Tibial nerve (tissue), 4 donors: ENCODE results near the gene UNC80. TPM values are rescaled to one million over a fixed set of nuclear protein-coding genes. Genes with fewer than 3 reads are reported as not detected.

Source experiments
- DNase-seq, 2 donors: peaks; one replicate each; pipeline ENCODE4 v3.0.0-alpha.2; 2019; ENCODE audit warnings: low spot score in 2 of 2
- H3K27ac ChIP-seq, 4 donors: fragments of 200-600 bp; sonication (generic) in 3 of 4; one replicate each; pipeline ENCODE4 v1.5.1; 2017 to 2019; ENCODE audit warnings: mild to moderate bottlenecking in 1 of 4
- H3K27me3 ChIP-seq, 2 donors: fragments of 200-600 bp; sonication (generic) in 1 of 2; one replicate each; pipeline versions ENCODE4 v1.5.1 to v1.6.0; 2017 to 2019
- H3K36me3 ChIP-seq, 3 donors: fragments of 200-600 bp; sonication (generic); one replicate each; pipeline ENCODE4 v1.5.1; 2018 to 2019
- H3K4me1 ChIP-seq, 4 donors: fragments of 200-600 bp; sonication (generic) in 3 of 4; one replicate each; pipeline ENCODE4 v1.5.1; 2017 to 2019
- H3K4me3 ChIP-seq, 4 donors: fragments of 200-600 bp; sonication (generic) in 3 of 4; one replicate each; pipeline ENCODE4 v1.5.1; 2017 to 2019; ENCODE audit warnings: mild to moderate bottlenecking in 1 of 4, moderate library complexity in 1 of 4
- H3K9me3 ChIP-seq, 4 donors: fragments of 200-600 bp; sonication (generic) in 3 of 4; one replicate each; pipeline ENCODE4 v1.5.1; 2017 to 2019
- EP300 ChIP-seq, 2 donors: sonication (generic); formaldehyde crosslinking; IDR thresholded peaks; one replicate each; pipeline ENCODE4 v1.6.1; 2017; ENCODE audit warnings: antibody characterized with exemption in 2 of 2, mild to moderate bottlenecking in 1 of 2
- POLR2A ChIP-seq, 2 donors: fragments of 450-650 bp; IDR thresholded peaks; one replicate each; pipeline ENCODE4 v1.6.1; 2017; ENCODE audit warnings: antibody characterized with exemption in 2 of 2, mild to moderate bottlenecking in 2 of 2, moderate library complexity in 2 of 2
- WGBS, 2 donors: methylation state at CpG; one replicate each; pipeline ENCODE4 v1.1.5; 2018; 5-methylcytosine and 5-hydroxymethylcytosine counted together
- total RNA-seq, 4 donors: library from RNA; depleted of rRNA; stranded (reverse); fragments of >200 nt; gene quantifications; one replicate each; pipeline ENCODE4 v1.1.0, GENCODE V29; 2016
- TF ChIP-seq, protein P1 (sequence below), 5 experiments: fragments of 200-600 bp in 3 of 5; fragments of 450-650 bp in 2 of 5; sonication (generic) in 3 of 5; IDR thresholded peaks; one replicate each; pipeline ENCODE4 v1.5.1; 2016 to 2019; ENCODE audit warnings: antibody characterized with exemption in 5 of 5, mild to moderate bottlenecking in 3 of 5, moderate library complexity in 2 of 5

UNC80 gene
- total RNA-seq, 4 donors from 2014 or later: 0.22 to 0.30 TPM; not detected in 2

GRCh38 chr2:209806318-209806717 is 34.7 kb downstream of the UNC80 start:
- Histone ChIP-seq H3K36me3 (no peaks in the 10 kb centered on the region), H3K4me3 (no peak overlapping the region), H3K4me1 (no peaks in the 10 kb centered on the region), H3K27me3 (no peaks in the 10 kb centered on the region), H3K9me3 (no peaks in the 10 kb centered on the region), H3K27ac (no peak overlapping the region)
- WGBS, 2 donors: 36 to 38% methylated on average over 3 of the region's 3 CpGs
- TF ChIP-seq EP300 (IDR thresholded peaks at IDR 0.05): no peak
- TF ChIP-seq, protein P1, sequence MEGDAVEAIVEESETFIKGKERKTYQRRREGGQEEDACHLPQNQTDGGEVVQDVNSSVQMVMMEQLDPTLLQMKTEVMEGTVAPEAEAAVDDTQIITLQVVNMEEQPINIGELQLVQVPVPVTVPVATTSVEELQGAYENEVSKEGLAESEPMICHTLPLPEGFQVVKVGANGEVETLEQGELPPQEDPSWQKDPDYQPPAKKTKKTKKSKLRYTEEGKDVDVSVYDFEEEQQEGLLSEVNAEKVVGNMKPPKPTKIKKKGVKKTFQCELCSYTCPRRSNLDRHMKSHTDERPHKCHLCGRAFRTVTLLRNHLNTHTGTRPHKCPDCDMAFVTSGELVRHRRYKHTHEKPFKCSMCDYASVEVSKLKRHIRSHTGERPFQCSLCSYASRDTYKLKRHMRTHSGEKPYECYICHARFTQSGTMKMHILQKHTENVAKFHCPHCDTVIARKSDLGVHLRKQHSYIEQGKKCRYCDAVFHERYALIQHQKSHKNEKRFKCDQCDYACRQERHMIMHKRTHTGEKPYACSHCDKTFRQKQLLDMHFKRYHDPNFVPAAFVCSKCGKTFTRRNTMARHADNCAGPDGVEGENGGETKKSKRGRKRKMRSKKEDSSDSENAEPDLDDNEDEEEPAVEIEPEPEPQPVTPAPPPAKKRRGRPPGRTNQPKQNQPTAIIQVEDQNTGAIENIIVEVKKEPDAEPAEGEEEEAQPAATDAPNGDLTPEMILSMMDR (IDR thresholded peaks at IDR 0.05): no peak
- no peak for TF ChIP-seq POLR2A (IDR thresholded peaks at IDR 0.05)
- no peak for DNase-seq

- H3K36me3 ChIP-seq: no peaks in the 10 kb centered on the region
- no peak for DNase-seq
- H3K27me3 ChIP-seq: no peaks in the 10 kb centered on the region
- no peaks in the 10 kb centered on the region for H3K9me3 ChIP-seq
- H3K4me1 ChIP-seq: no peaks in the 10 kb centered on the region
- TF ChIP-seq EP300 (IDR thresholded peaks at IDR 0.05) (no peak), POLR2A (IDR thresholded peaks at IDR 0.05) (no peak)
- TF ChIP-seq, protein P1 (IDR thresholded peaks at IDR 0.05): no peak
- H3K27ac ChIP-seq: no peak overlapping the region
- no peak overlapping the region for H3K4me3 ChIP-seq
- 94 to 98% methylated on average over 24 of the region's 24 CpGs for WGBS, 2 donors
These were observed 36.9 kb downstream of the UNC80 start for GRCh38 chr2:209808521-209808920.

DNA sequence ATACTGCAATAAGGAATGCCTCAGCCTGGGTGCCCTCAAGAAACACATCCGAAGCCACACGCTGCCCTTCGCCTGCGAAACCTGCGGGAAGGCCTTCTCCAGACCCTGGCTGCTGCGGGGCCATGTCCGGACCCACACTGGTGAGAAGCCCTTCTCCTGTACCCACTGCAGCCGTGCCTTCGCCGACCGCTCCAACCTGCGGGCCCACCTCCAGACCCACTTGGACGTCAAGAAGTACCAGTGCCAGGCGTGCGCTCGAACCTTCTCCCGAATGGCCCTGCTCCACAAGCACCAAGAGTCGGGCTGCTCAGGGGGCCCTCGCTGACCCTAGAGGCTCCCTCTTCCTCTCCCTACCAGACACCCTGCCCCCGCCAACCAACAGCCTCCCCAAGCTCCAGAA is 37.6 kb downstream of the UNC80 start:
- Histone ChIP-seq H3K36me3 (no peaks in the 10 kb centered on the region), H3K4me1 (no peaks in the 10 kb centered on the region), H3K27me3 (no peaks in the 10 kb centered on the region), H3K4me3 (no peak overlapping the region), H3K9me3 (no peaks in the 10 kb centered on the region), H3K27ac (no peak overlapping the region)
- no peak for DNase-seq
- no peak for TF ChIP-seq EP300 (IDR thresholded peaks at IDR 0.05)
- TF ChIP-seq, protein P1 (IDR thresholded peaks at IDR 0.05): no peak
- TF ChIP-seq POLR2A (IDR thresholded peaks at IDR 0.05): no peak
- 97 to 98% methylated on average over 20 of the region's 20 CpGs for WGBS, 2 donors

GRCh38 chr2:209817844-209818271 is 46.2 kb downstream of the UNC80 start:
- Histone ChIP-seq H3K4me1 (no peaks in the 10 kb centered on the region), H3K27me3 (no peaks in the 10 kb centered on the region), H3K36me3 (no peaks in the 10 kb centered on the region), H3K27ac (no peak overlapping the region), H3K4me3 (no peak overlapping the region), H3K9me3 (no peaks in the 10 kb centered on the region)
- WGBS, 2 donors: 55 to 59% methylated on average over 8 of the region's 8 CpGs
- DNase-seq: no peak
- no peak for TF ChIP-seq POLR2A (IDR thresholded peaks at IDR 0.05)
- no peak for TF ChIP-seq EP300 (IDR thresholded peaks at IDR 0.05)
- TF ChIP-seq, protein P1 (IDR thresholded peaks at IDR 0.05): no peak

- H3K4me1 ChIP-seq: no peaks in the 10 kb centered on the region
- H3K27ac ChIP-seq: no peak overlapping the region
- H3K36me3 ChIP-seq: no peaks in the 10 kb centered on the region
- H3K4me3 ChIP-seq: no peak overlapping the region
- WGBS, 2 donors: 92 to 95% methylated on average over 7 of the region's 7 CpGs
- no peaks in the 10 kb centered on the region for H3K27me3 ChIP-seq
- TF ChIP-seq POLR2A (IDR thresholded peaks at IDR 0.05) (no peak), EP300 (IDR thresholded peaks at IDR 0.05) (no peak)
- TF ChIP-seq, protein P1 (IDR thresholded peaks at IDR 0.05): no peak
- no peaks in the 10 kb centered on the region for H3K9me3 ChIP-seq
- DNase-seq: no peak
These were observed 47.3 kb downstream of the UNC80 start for GRCh38 chr2:209818939-209819338.
